WERI-Rb-1 (cell line): ENCODE results near the gene CEP70.
"Not testable (repeated sequence)": the region's sequence is repeated elsewhere in the genome, so short reads cannot be mapped to it uniquely, and the experiment has no call there.

Experiments
- DNase-seq: peaks from one replicate; pipeline ENCODE4 v3.0.0-alpha.2; 2020
- H3K27ac ChIP-seq: fragments of 250-450 bp; sonication (Bioruptor Pico); 2 replicates; pipeline ENCODE4 v1.5.1; 2020; ENCODE audit warnings: mild to moderate bottlenecking, moderate library complexity
- H3K27me3 ChIP-seq: fragments of 250-450 bp; sonication (Bioruptor Pico); 2 replicates; pipeline ENCODE4 v1.5.1; 2021; ENCODE audit warnings: mild to moderate bottlenecking, low read depth, moderate library complexity; ENCODE audit not compliant: insufficient read depth, severe bottlenecking
- H3K36me3 ChIP-seq: fragments of 250-450 bp; sonication (Bioruptor Pico); 2 replicates; pipeline ENCODE4 v1.5.1; 2020; ENCODE audit warnings: mild to moderate bottlenecking, moderate library complexity
- H3K4me3 ChIP-seq: 2 replicates; pipeline ENCODE4 v1.5.1; 2011; ENCODE audit warnings: low read depth, mild to moderate bottlenecking, control low read depth, low read length
- H3K9me3 ChIP-seq: fragments of 250-450 bp; sonication (Bioruptor Pico); 2 replicates; pipeline ENCODE4 v1.5.1; 2021; ENCODE audit warnings: mild to moderate bottlenecking, moderate library complexity; ENCODE audit not compliant: severe bottlenecking
- CTCF ChIP-seq: IDR thresholded peaks from 2 replicates; pipeline ENCODE4 v1.5.1; 2011; ENCODE audit warnings: low read depth, mild to moderate bottlenecking, control low read depth, inconsistent platforms, low read length

The CEP70 gene

GRCh38 chr3:138578961-138579574 lies 15.0 kb downstream of the CEP70 start:
- Histone ChIP-seq H3K27me3 (no peaks in the 10 kb centered on the region), H3K9me3 (no peaks in the 10 kb centered on the region), H3K4me3 (no peak overlapping the region), H3K36me3 (no peaks in the 10 kb centered on the region), H3K27ac (no peak overlapping the region)
- no peak for TF ChIP-seq CTCF
- no peak for DNase-seq

- H3K36me3 ChIP-seq, result no peaks in the 10 kb centered on the region
Observed at GRCh38 chr3:138578141-138578540, 15.9 kb downstream of the CEP70 start.

GRCh38 chr3:138573138-138573537 lies 20.9 kb downstream of the CEP70 start:
- H3K36me3 ChIP-seq, result no peaks in the 10 kb centered on the region; the same call in 1 of the 2 replicates
- TF ChIP-seq CTCF, result no peak
- H3K27me3 ChIP-seq, result no peaks in the 10 kb centered on the region
- no peaks in the 10 kb centered on the region for H3K9me3 ChIP-seq
- no peak overlapping the region for H3K4me3 ChIP-seq
- no peak for DNase-seq
- H3K27ac ChIP-seq, result no peak overlapping the region

More at GRCh38 chr3:138578141-138578540, 15.9 kb downstream of the CEP70 start:
- TF ChIP-seq CTCF, result no peak
- Histone ChIP-seq H3K9me3 (no peaks in the 10 kb centered on the region), H3K4me3 (no peak overlapping the region), H3K27ac (no peak overlapping the region), H3K27me3 (no peaks in the 10 kb centered on the region)
- DNase-seq, result no peak

GRCh38 chr3:138569624-138570023 lies 24.4 kb downstream of the CEP70 start:
- not testable (repeated sequence) for H3K36me3 ChIP-seq, H3K27me3 ChIP-seq, H3K9me3 ChIP-seq, H3K4me3 ChIP-seq, DNase-seq, H3K27ac ChIP-seq

- TF ChIP-seq CTCF, result no peak
- Histone ChIP-seq H3K27me3 (no peaks in the 10 kb centered on the region), H3K9me3 (no peaks in the 10 kb centered on the region), H3K27ac (no peak overlapping the region), H3K4me3 (no peak overlapping the region), H3K36me3 (no peaks in the 10 kb centered on the region; the same call in 1 of the 2 replicates)
- no peak for DNase-seq
Observed at GRCh38 chr3:138569090-138569489, 25.0 kb downstream of the CEP70 start.

GRCh38 chr3:138567403-138567802 lies 26.7 kb downstream of the CEP70 start:
- no peak overlapping the region for H3K27ac ChIP-seq
- no peaks in the 10 kb centered on the region; the same call in 1 of the 2 replicates for H3K36me3 ChIP-seq
- no peak overlapping the region for H3K4me3 ChIP-seq
- H3K27me3 ChIP-seq, result no peaks in the 10 kb centered on the region
- no peaks in the 10 kb centered on the region for H3K9me3 ChIP-seq
- TF ChIP-seq CTCF, result no peak
- no peak for DNase-seq

GRCh38 chr3:138566293-138566692 lies 27.8 kb downstream of the CEP70 start:
- DNase-seq, H3K9me3 ChIP-seq, H3K27ac ChIP-seq, H3K4me3 ChIP-seq, H3K36me3 ChIP-seq, H3K27me3 ChIP-seq: not testable (repeated sequence)

- not testable (repeated sequence) for H3K27me3 ChIP-seq, H3K27ac ChIP-seq, DNase-seq, H3K9me3 ChIP-seq, H3K4me3 ChIP-seq, H3K36me3 ChIP-seq
Observed at GRCh38 chr3:138562902-138563301, 31.2 kb downstream of the CEP70 start.
